Measurements from ENCODE around the gene ZSCAN22. TPM values are rescaled to one million over a fixed set of nuclear protein-coding genes. Genes with fewer than 3 reads are reported as not detected.
A peak's percentile ranks its signal among the peaks of the same experiment; 100 is the strongest.

The ZSCAN22 gene
- total RNA-seq, 1 experiment from 2014 or later, result 4.6 TPM

- DNase-seq (ENCODE audit: low read depth, low spot score) (no peak), ATAC-seq (no peak)
- no peak overlapping the region for H3K9ac ChIP-seq (ENCODE audit: low read length)
- H3K36me3 ChIP-seq (ENCODE audit: control insufficient read depth in 1 of 2, insufficient read depth in 2 of 2, low read length in 2 of 2), result no peaks in the 10 kb centered on the region
- no peaks in the 10 kb centered on the region for H3K4me1 ChIP-seq (ENCODE audit: control insufficient read depth in 1 of 2, insufficient read depth in 2 of 2, low read length in 2 of 2)
- no TSS peak for BruUV-seq (replicated peaks)
- H3K9me3 ChIP-seq (ENCODE audit: control insufficient read depth in 1 of 2, insufficient read depth in 1 of 2, low read depth in 1 of 2, low read length in 2 of 2), result no peaks in the 10 kb centered on the region
- H3K4me3 ChIP-seq (replicated peaks in 1 of 2; ENCODE audit: low read depth in 1 of 2, low read length in 2 of 2), result no peak overlapping the region
- no peak overlapping the region for H3K4me2 ChIP-seq (ENCODE audit: low read length)
- POLR2A ChIA-PET, result no interaction called here
- no peak overlapping the region for H2AFZ ChIP-seq (ENCODE audit: low read depth, low read length, poor library complexity, severe bottlenecking)
- no peaks in the 10 kb centered on the region for H4K20me1 ChIP-seq (ENCODE audit: insufficient read depth)
- intact Hi-C loops (cut with micrococcal nuclease), result no loop called here
- no peak overlapping the region for H3K27ac ChIP-seq (ENCODE audit: low read depth, low read length)
- H3K79me2 ChIP-seq (ENCODE audit: insufficient read depth, low read length), result no peaks in the 10 kb centered on the region
- CTCF ChIA-PET, result no interaction called here
- RAD21 ChIA-PET (ENCODE audit: low non-redundant PET in 1 of 2, low total read pairs in 2 of 2, uncharacterized antibody in 2 of 2, unreplicated experiment in 2 of 2), result interaction anchor here in 1 of 2 experiments (0.6 kb wide), 1 partner anchor 26 kb away, joined by 3 read pairs; no protein-coding TSS in a partner anchor
- no peak for TF ChIP-seq JUND (IDR thresholded peaks at IDR 0.05)
- H3K9me2 ChIP-seq (ENCODE audit: insufficient read depth), result no peaks in the 10 kb centered on the region
- H3K27me3 ChIP-seq (ENCODE audit: insufficient read depth, low read length), result no peaks in the 10 kb centered on the region
These were observed 23.4 kb downstream of the ZSCAN22 start for GRCh38 chr19:58350001-58350861.

GRCh38 chr19:58350871-58351557 lies 24.2 kb downstream of the ZSCAN22 start:
- BruUV-seq (replicated peaks), result no TSS peak
- Histone ChIP-seq H3K27me3 (ENCODE audit: insufficient read depth, low read length) (no peaks in the 10 kb centered on the region), H4K20me1 (ENCODE audit: insufficient read depth) (no peaks in the 10 kb centered on the region), H3K27ac (ENCODE audit: low read depth, low read length) (no peak overlapping the region), H3K36me3 (ENCODE audit: control insufficient read depth in 1 of 2, insufficient read depth in 2 of 2, low read length in 2 of 2) (no peaks in the 10 kb centered on the region), H2AFZ (ENCODE audit: low read depth, low read length, poor library complexity, severe bottlenecking) (no peak overlapping the region), H3K4me3 (replicated peaks in 1 of 2; ENCODE audit: low read depth in 1 of 2, low read length in 2 of 2) (no peak overlapping the region), H3K9me2 (ENCODE audit: insufficient read depth) (no peaks in the 10 kb centered on the region), H3K79me2 (ENCODE audit: insufficient read depth, low read length) (no peaks in the 10 kb centered on the region), H3K9me3 (ENCODE audit: control insufficient read depth in 1 of 2, insufficient read depth in 1 of 2, low read depth in 1 of 2, low read length in 2 of 2) (no peaks in the 10 kb centered on the region), H3K9ac (ENCODE audit: low read length) (no peak overlapping the region), H3K4me2 (ENCODE audit: low read length) (no peak overlapping the region), H3K4me1 (ENCODE audit: control insufficient read depth in 1 of 2, insufficient read depth in 2 of 2, low read length in 2 of 2) (no peaks in the 10 kb centered on the region)
- ATAC-seq, result peak; percentile 35; the same call in 1 of the 2 replicates
- ChIA-PET POLR2A (no interaction called here), RAD21 (ENCODE audit: low non-redundant PET in 1 of 2, low total read pairs in 2 of 2, uncharacterized antibody in 2 of 2, unreplicated experiment in 2 of 2) (no interaction called here), CTCF (no interaction called here)
- intact Hi-C loops (cut with micrococcal nuclease), result no loop called here
- DNase-seq (ENCODE audit: low read depth, low spot score), result no peak
- TF ChIP-seq POLR2A (IDR thresholded peaks at IDR 0.05; ENCODE audit: borderline replicate concordance, extremely low read depth, insufficient read depth, insufficient read length) (no peak), EZH2 (IDR thresholded peaks at IDR 0.05) (no peak), CEBPB (IDR thresholded peaks at IDR 0.05; ENCODE audit: low read depth) (no peak), YY1 (IDR thresholded peaks at IDR 0.05; ENCODE audit: extremely low read depth, insufficient replicate concordance, low read depth, low read length) (no peak), ZBTB33 (IDR thresholded peaks at IDR 0.05; ENCODE audit: extremely low read depth, insufficient replicate concordance, low read length) (no peak), CBX3 (IDR thresholded peaks at IDR 0.05; ENCODE audit: low read depth) (no peak), REST (IDR thresholded peaks at IDR 0.05; ENCODE audit: low read depth) (no peak), CTCF (IDR thresholded peaks at IDR 0.05 in 2 of 3, conservative IDR thresholded peaks at IDR 0.05 in 1 of 3; ENCODE audit: borderline replicate concordance in 1 of 3, insufficient read depth in 1 of 3, low read depth in 2 of 3, low read length in 2 of 3) (no peak)
